HepG2 (cell line): ENCODE results near the gene S100A12. TPM values are rescaled to one million over a fixed set of nuclear protein-coding genes. Genes with fewer than 3 reads are reported as not detected.

ENCODE experiments used
- ATAC-seq: fragments of 200-7000 bp; cut with Tn5 transposase; 3 replicates; pipeline ENCODE4 v1.9.1; 2020; ENCODE audit warnings: mild to moderate bottlenecking, moderate library complexity
- BruUV-seq: library from RNA; stranded (reverse); fragments of 400-500 nt; replicated peaks from 2 replicates; lab custom pipeline; 2021; lab: Mats Ljungman, UMichigan
- CTCF ChIA-PET: fragments of 300-600 bp; formaldehyde crosslinking; extraction: SDS; loops from one replicate; lab custom pipeline; 2021; ENCODE audit warnings: low total read pairs, inconsistent platforms, low intra/inter-chr PET ratio; lab: Yijun Ruan, JAX
- POLR2A ChIA-PET: fragments of 350-600 bp; sonication (Branson Sonifier 250); formaldehyde crosslinking; loops from one replicate; lab custom pipeline; 2020; ENCODE audit warnings: antibody characterized with exemption, inconsistent platforms; lab: Yijun Ruan, JAX
- DNase-seq: peaks from one replicate; pipeline ENCODE4 v3.0.0-alpha.2; 2015; ENCODE audit warnings: low spot score
- FAIRE-seq: peaks from 3 replicates; lab custom pipeline; 2011; peaks lifted over from hg19 to GRCh38; lab: Jason Lieb, UNC
- H2AFZ ChIP-seq: one replicate; pipeline ENCODE4 v1.6.1; 2011; ENCODE audit warnings: low read length, inconsistent platforms
- H3K27ac ChIP-seq: fragments of 300-600 bp; 3 replicates; pipeline ENCODE4 v1.8.0; 2011; ENCODE audit warnings: mixed run types, mild to moderate bottlenecking, mixed read lengths, low read length, inconsistent platforms; ENCODE audit not compliant: insufficient read depth; ENCODE audit errors: extremely low read length
- H3K27me3 ChIP-seq, 2 experiments: fragments of 200-600 bp in 1 of 2; 2 replicates in 1 of 2; 3 replicates in 1 of 2; pipeline versions ENCODE4 v1.6.0 to v1.8.0; 2011; ENCODE audit warnings: low read length in 2 of 2, mild to moderate bottlenecking in 2 of 2, moderate library complexity in 2 of 2, inconsistent platforms in 1 of 2; ENCODE audit not compliant: insufficient read depth in 2 of 2, control insufficient read depth in 1 of 2
- H3K36me3 ChIP-seq, 2 experiments: fragments of 200-600 bp in 1 of 2; replicated peaks in 1 of 2; 2 replicates in 1 of 2; 3 replicates in 1 of 2; pipeline versions ENCODE4 v1.5.1 to v1.8.0; 2011; ENCODE audit warnings: low read length in 2 of 2, inconsistent platforms in 1 of 2; ENCODE audit not compliant: insufficient read depth in 2 of 2, control insufficient read depth in 1 of 2
- H3K4me1 ChIP-seq: 2 replicates; pipeline ENCODE4 v1.5.1; 2012; ENCODE audit warnings: low read length, inconsistent platforms; ENCODE audit not compliant: insufficient read depth
- H3K4me2 ChIP-seq: 2 replicates; pipeline ENCODE4 v1.6.0; 2011; ENCODE audit warnings: low read depth, low read length, inconsistent platforms
- H3K4me3 ChIP-seq, 3 experiments: fragments of 200-600 bp in 1 of 3; sonication (generic), shearing (Covaris generic) in 1 of 3; replicated peaks in 1 of 3; 2 replicates each; pipeline ENCODE4 v1.5.1; 2011 to 2016; ENCODE audit warnings: low read length in 3 of 3, inconsistent platforms in 2 of 3, low read depth in 2 of 3, mild to moderate bottlenecking in 2 of 3, control low read depth in 1 of 3, mixed read lengths in 1 of 3; ENCODE audit not compliant: insufficient read depth in 1 of 3
- H3K79me2 ChIP-seq: one replicate; pipeline ENCODE4 v1.6.1; 2011; ENCODE audit warnings: low read length, inconsistent platforms; ENCODE audit not compliant: insufficient read depth
- H3K9ac ChIP-seq: 2 replicates; pipeline ENCODE4 v1.6.0; 2011; ENCODE audit warnings: mild to moderate bottlenecking, low read depth, low read length, inconsistent platforms; ENCODE audit not compliant: insufficient read depth
- H3K9me3 ChIP-seq: 2 replicates; pipeline ENCODE4 v1.5.1; 2012; ENCODE audit warnings: mild to moderate bottlenecking, low read length
- H4K20me1 ChIP-seq: 2 replicates; pipeline ENCODE4 v1.6.0; 2011; ENCODE audit warnings: inconsistent platforms, mild to moderate bottlenecking, low read length, moderate library complexity; ENCODE audit not compliant: insufficient read depth
- JUND ChIP-seq: sonication (generic); formaldehyde crosslinking; IDR thresholded peaks from 2 replicates; pipeline ENCODE4 v1.8.0; 2022; ENCODE audit warnings: mild to moderate bottlenecking, missing genetic modification reagents
- NFE2L1 ChIP-seq: sonication (generic); formaldehyde crosslinking; IDR thresholded peaks from 2 replicates; pipeline ENCODE4 v1.4.0; 2020; ENCODE audit warnings: missing genetic modification reagents, mild to moderate bottlenecking, borderline replicate concordance
- NFYB ChIP-seq: sonication (generic); formaldehyde crosslinking; IDR thresholded peaks from 2 replicates; pipeline ENCODE4 v1.4.0; 2020; ENCODE audit warnings: missing genetic modification reagents
- NR1H2 ChIP-seq: sonication (generic); formaldehyde crosslinking; IDR thresholded peaks from 2 replicates; pipeline ENCODE4 v1.8.1; 2022; ENCODE audit warnings: low read depth, missing genetic modification reagents, borderline replicate concordance
- PRMT3 ChIP-seq: sonication (generic); formaldehyde crosslinking; IDR thresholded peaks from 2 replicates; pipeline ENCODE4 v1.8.1; 2022; ENCODE audit warnings: low read depth, mild to moderate bottlenecking, moderate library complexity, missing genetic modification reagents, borderline replicate concordance
- ZNF33B ChIP-seq: sonication (generic); formaldehyde crosslinking; IDR thresholded peaks from 2 replicates; pipeline ENCODE4 v1.5.1; 2020; ENCODE audit warnings: mild to moderate bottlenecking, missing genetic modification reagents
- WGBS: methylation state at CpG from one replicate; pipeline ENCODE4 v1.1.6; 2017; ENCODE audit warnings: low lambda C conversion rate; 5-methylcytosine and 5-hydroxymethylcytosine counted together
- in situ Hi-C: cut with HindIII; loops from 2 replicates; pipeline ENCODE4 v1.10.0; 2017; ENCODE audit warnings: low pct_unique_long_range_greater_than_20kb; ENCODE audit not compliant: extremely low pct_ligation_motif_present
- intact Hi-C: fragments of 100-400 bp; cut with micrococcal nuclease; formaldehyde crosslinking; loops from one replicate; pipeline ENCODE4 v1.10.0; 2022; ENCODE audit not compliant: unreplicated experiment
- polyA plus RNA-seq, 8 experiments: library from polyadenylated mRNA; depleted of rRNA in 3 of 8; stranded (reverse) in 7 of 8; unstranded in 1 of 8; fragments of >200 nt; fragmentation: Illumina TruSeq in 4 of 8; extraction: Trizol in 4 of 8; gene quantifications; 2 replicates each; pipeline versions ENCODE4 v1.2.1 to v1.2.3, GENCODE V29; 2011 to 2016; ENCODE audit warnings: low read depth in 4 of 8, missing spikeins in 1 of 8, mixed read lengths in 1 of 8; ENCODE audit not compliant: insufficient read depth in 1 of 8
- total RNA-seq, 5 experiments: library from RNA; depleted of rRNA; stranded (reverse); fragments of >200 nt; fragmentation: Illumina TruSeq; extraction: Trizol; gene quantifications; 2 replicates each; pipeline ENCODE4 v1.2.3, GENCODE V29; 2016; ENCODE audit warnings: low read depth in 1 of 5
- TF ChIP-seq, protein P1 (sequence below), 2 experiments: sonication (generic) in 1 of 2; formaldehyde crosslinking in 1 of 2; IDR thresholded peaks; 2 replicates each; pipeline versions ENCODE4 v1.5.1 to v1.6.1; 2011 to 2020; ENCODE audit warnings: borderline replicate concordance in 1 of 2, low read depth in 1 of 2, low read length in 1 of 2, mild to moderate bottlenecking in 1 of 2, missing genetic modification reagents in 1 of 2, moderate library complexity in 1 of 2
- TF ChIP-seq, protein P2 (sequence below): sonication (generic); formaldehyde crosslinking; IDR thresholded peaks from 2 replicates; pipeline ENCODE4 v1.4.0; 2020; ENCODE audit warnings: missing genetic modification reagents

The S100A12 gene
- total and polyA plus RNA-seq, 2 of the 13 experiments (the other 11 are each of a cell fraction or from before 2014, with no cell fraction given), result not detected

DNA sequence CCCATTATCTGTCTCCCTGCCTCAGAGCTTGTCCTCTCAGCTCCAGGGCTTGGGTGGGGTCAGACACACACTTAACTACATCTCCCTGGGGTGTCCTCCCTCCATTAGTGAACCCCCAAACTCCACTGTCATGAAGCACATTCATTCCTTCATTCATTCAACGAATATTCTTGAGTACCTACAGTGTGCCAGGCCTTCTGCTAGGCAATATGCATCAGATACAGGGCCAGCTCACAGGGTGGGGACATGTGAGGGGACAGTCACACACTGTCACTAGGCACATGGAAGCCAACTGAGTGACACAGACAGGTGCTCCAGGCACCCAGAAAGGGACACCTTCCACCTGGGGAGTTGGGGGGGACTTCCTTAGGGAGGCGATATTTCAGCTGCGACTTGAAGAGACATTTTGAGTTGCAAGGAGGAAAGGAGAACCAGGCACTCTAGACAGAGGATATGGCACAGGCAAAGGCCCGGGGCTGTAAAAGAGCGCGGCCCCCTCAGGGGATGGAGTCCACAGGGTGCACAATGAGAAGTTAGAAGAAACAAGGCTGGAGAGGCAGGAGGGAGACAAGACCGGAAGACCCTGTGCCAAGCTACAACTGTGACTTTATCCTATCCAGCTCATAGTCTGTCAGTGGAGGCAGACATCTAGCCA, 24.1 kb upstream of the S100A12 start (continued):
- TF ChIP-seq, protein P1, sequence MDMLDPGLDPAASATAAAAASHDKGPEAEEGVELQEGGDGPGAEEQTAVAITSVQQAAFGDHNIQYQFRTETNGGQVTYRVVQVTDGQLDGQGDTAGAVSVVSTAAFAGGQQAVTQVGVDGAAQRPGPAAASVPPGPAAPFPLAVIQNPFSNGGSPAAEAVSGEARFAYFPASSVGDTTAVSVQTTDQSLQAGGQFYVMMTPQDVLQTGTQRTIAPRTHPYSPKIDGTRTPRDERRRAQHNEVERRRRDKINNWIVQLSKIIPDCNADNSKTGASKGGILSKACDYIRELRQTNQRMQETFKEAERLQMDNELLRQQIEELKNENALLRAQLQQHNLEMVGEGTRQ (IDR thresholded peaks at IDR 0.05; ENCODE audit: low read depth, low read length), result no peak
- TF ChIP-seq, protein P1 (CRISPR knock-in tag; IDR thresholded peaks at IDR 0.05; ENCODE audit: borderline replicate concordance), result no peak
- no peak for TF ChIP-seq JUND (CRISPR knock-in tag)

DNA sequence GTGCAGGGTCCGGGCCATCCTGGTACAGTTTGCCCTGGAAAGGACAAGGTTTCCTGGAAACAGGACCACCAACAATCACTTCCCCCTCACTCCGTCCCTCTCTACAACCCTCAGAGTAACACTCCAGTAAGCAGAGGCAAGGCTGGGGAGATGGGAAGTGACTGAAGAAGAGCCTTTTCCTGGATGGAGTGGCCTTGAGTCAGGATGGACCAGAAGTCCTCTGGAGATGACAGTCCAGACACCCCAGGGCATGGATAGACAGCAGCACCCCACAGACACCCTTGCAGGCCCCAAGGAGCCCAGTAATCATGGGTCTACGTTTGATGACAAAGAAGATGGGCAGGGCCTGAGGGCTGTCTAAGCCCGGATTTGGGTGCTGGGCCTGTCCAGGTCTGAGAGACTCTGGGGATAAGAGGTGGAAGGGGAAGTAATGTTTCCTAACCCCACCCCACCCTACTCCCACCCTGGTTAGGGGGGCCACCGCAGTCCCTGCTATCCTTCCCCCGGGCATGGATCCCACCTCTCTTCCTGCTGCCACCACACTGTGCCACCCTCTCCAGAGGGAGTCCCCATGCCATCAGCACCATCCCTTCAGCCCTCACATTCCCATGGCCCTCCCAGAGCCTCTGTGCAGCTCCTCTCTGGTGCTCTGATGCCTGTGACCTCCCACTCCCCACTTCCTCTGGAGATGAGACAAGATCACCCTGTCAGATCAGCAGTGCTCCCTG, 22.7 kb upstream of the S100A12 start:
- DNase-seq (no peak), ATAC-seq (no peak), FAIRE-seq (no peak)
- WGBS, result 2% methylated on average over 6 of the region's 6 CpGs
- ChIA-PET POLR2A (no interaction called here), CTCF (no interaction called here)
- intact Hi-C loops (loop anchor here (10.0 kb wide), 2 partner anchors 63 to 1003 kb away; no protein-coding TSS in a partner anchor), in situ Hi-C loops (no loop called here)
- no peaks in the 10 kb centered on the region for H3K79me2 ChIP-seq
- peaks cover 2 to 59% of the 10 kb centered on the region in 2 experiments; a peak in 4 of 5 replicates for H3K27me3 ChIP-seq
- H2AFZ ChIP-seq, result no peak overlapping the region
- H4K20me1 ChIP-seq, result no peaks in the 10 kb centered on the region
- BruUV-seq, result no TSS peak
- no peak for TF ChIP-seq NFYB (CRISPR knock-in tag)
- no peak for TF ChIP-seq ZNF33B (CRISPR knock-in tag)
- no peak for TF ChIP-seq NR1H2 (CRISPR knock-in tag)
- no peak for TF ChIP-seq PRMT3 (CRISPR knock-in tag)
- TF ChIP-seq, protein P2, sequence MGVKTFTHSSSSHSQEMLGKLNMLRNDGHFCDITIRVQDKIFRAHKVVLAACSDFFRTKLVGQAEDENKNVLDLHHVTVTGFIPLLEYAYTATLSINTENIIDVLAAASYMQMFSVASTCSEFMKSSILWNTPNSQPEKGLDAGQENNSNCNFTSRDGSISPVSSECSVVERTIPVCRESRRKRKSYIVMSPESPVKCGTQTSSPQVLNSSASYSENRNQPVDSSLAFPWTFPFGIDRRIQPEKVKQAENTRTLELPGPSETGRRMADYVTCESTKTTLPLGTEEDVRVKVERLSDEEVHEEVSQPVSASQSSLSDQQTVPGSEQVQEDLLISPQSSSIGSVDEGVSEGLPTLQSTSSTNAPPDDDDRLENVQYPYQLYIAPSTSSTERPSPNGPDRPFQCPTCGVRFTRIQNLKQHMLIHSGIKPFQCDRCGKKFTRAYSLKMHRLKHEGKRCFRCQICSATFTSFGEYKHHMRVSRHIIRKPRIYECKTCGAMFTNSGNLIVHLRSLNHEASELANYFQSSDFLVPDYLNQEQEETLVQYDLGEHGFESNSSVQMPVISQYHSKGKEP (CRISPR knock-in tag), result no peak
- TF ChIP-seq NFE2L1, result no peak
- H3K9me3 ChIP-seq, result no peaks in the 10 kb centered on the region
- no peaks in the 10 kb centered on the region for H3K36me3 ChIP-seq
- no peak overlapping the region for H3K9ac ChIP-seq
- no peaks in the 10 kb centered on the region for H3K4me1 ChIP-seq
- H3K4me3 ChIP-seq, result no peak overlapping the region
- no peak overlapping the region for H3K4me2 ChIP-seq
- no peak overlapping the region for H3K27ac ChIP-seq
